ENCODE measurements around the gene TMEM106C. TPM values are rescaled to one million over a fixed set of nuclear protein-coding genes. Genes with fewer than 3 reads are reported as not detected.

TMEM106C gene
- total RNA-seq, 1 experiment from 2014 or later: 281 TPM

GRCh38 chr12:47972895-47973294 is 9.5 kb downstream of the TMEM106C start:
- no peaks in the 10 kb centered on the region for H3K27me3 Mint-ChIP-seq (ENCODE audit: insufficient read depth, unreplicated experiment)
- ChIA-PET POLR2A (no interaction called here), CTCF (no interaction called here)
- H3K9me3 Mint-ChIP-seq (ENCODE audit: unreplicated experiment): no peaks in the 10 kb centered on the region
- peaks cover 26% of the 10 kb centered on the region for H3K36me3 Mint-ChIP-seq (ENCODE audit: insufficient read depth, unreplicated experiment)
- no TSS peak for BruUV-seq (replicated peaks)
- intact Hi-C loops (cut with micrococcal nuclease; ENCODE audit: unreplicated experiment): no loop called here
- Histone ChIP-seq H3K4me3 (ENCODE audit: low read depth, low read length) (no peak overlapping the region), H3K4me1 (no peaks in the 10 kb centered on the region), H3K9me3 (no peaks in the 10 kb centered on the region), H3K27me3 (replicated peaks; ENCODE audit: control insufficient read depth, insufficient read depth, low read length) (no peaks in the 10 kb centered on the region), H3K36me3 (ENCODE audit: control insufficient read depth, insufficient read depth, low read length) (no peaks in the 10 kb centered on the region)
- no peaks in the 10 kb centered on the region for H3K4me1 Mint-ChIP-seq (ENCODE audit: low read depth, unreplicated experiment)
- no peak overlapping the region for H3K27ac Mint-ChIP-seq (ENCODE audit: unreplicated experiment)
- no peak for DNase-seq
- no peak overlapping the region for H3K4me3 Mint-ChIP-seq (ENCODE audit: unreplicated experiment)
- no peak for TF ChIP-seq CTCF (IDR thresholded peaks at IDR 0.05; ENCODE audit: insufficient read depth in 1 of 2, low read depth in 1 of 2, low read length in 1 of 2, severe bottlenecking in 1 of 2, unreplicated experiment in 1 of 2)

DNA sequence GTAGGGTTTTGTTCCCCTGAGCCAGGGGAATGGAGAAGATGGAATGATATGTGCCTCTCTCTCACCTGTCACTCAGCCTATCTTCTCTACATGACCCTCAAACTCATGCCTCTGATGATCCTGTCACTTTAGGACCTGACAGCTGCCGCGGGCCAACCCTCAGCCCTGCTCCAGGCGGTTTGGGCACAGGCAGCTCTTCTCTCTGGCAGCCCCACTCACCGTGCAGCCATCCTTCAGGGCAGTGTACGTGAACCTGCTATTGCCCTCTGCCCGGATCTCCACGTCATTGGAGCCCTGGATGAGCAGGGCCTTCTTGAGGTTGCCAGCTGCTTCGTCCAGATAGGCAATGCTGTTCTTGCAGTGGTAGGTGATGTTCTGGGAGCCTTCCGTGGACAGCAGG is 10.5 kb downstream of the TMEM106C start:
- CTCF ChIA-PET: no interaction called here
- Mint-ChIP-seq H3K4me3 (ENCODE audit: unreplicated experiment) (no peak overlapping the region), H3K4me1 (ENCODE audit: low read depth, unreplicated experiment) (no peaks in the 10 kb centered on the region), H3K36me3 (ENCODE audit: insufficient read depth, unreplicated experiment) (peaks cover 23% of the 10 kb centered on the region), H3K27ac (ENCODE audit: unreplicated experiment) (no peak overlapping the region), H3K27me3 (ENCODE audit: insufficient read depth, unreplicated experiment) (no peaks in the 10 kb centered on the region), H3K9me3 (ENCODE audit: unreplicated experiment) (no peaks in the 10 kb centered on the region)
- H3K4me1 ChIP-seq: no peaks in the 10 kb centered on the region
- POLR2A ChIA-PET: no interaction called here
- no peak for TF ChIP-seq CTCF (IDR thresholded peaks at IDR 0.05; ENCODE audit: insufficient read depth in 1 of 2, low read depth in 1 of 2, low read length in 1 of 2, severe bottlenecking in 1 of 2, unreplicated experiment in 1 of 2)
- intact Hi-C loops (cut with micrococcal nuclease; ENCODE audit: unreplicated experiment): no loop called here
- no TSS peak for BruUV-seq (replicated peaks)
- H3K27me3 ChIP-seq (replicated peaks; ENCODE audit: control insufficient read depth, insufficient read depth, low read length): no peaks in the 10 kb centered on the region
- DNase-seq: no peak
- H3K4me3 ChIP-seq (ENCODE audit: low read depth, low read length): no peak overlapping the region
- no peaks in the 10 kb centered on the region for H3K36me3 ChIP-seq (ENCODE audit: control insufficient read depth, insufficient read depth, low read length)
- no peaks in the 10 kb centered on the region for H3K9me3 ChIP-seq

GRCh38 chr12:47975036-47975620 is 11.7 kb downstream of the TMEM106C start:
- Mint-ChIP-seq H3K9me3 (ENCODE audit: unreplicated experiment) (no peaks in the 10 kb centered on the region), H3K36me3 (ENCODE audit: insufficient read depth, unreplicated experiment) (peaks cover 26% of the 10 kb centered on the region), H3K27ac (ENCODE audit: unreplicated experiment) (no peak overlapping the region), H3K27me3 (ENCODE audit: insufficient read depth, unreplicated experiment) (no peaks in the 10 kb centered on the region), H3K4me1 (ENCODE audit: low read depth, unreplicated experiment) (no peaks in the 10 kb centered on the region), H3K4me3 (ENCODE audit: unreplicated experiment) (no peak overlapping the region)
- Histone ChIP-seq H3K4me1 (no peaks in the 10 kb centered on the region), H3K27me3 (replicated peaks; ENCODE audit: control insufficient read depth, insufficient read depth, low read length) (no peaks in the 10 kb centered on the region), H3K9me3 (no peaks in the 10 kb centered on the region), H3K36me3 (ENCODE audit: control insufficient read depth, insufficient read depth, low read length) (no peaks in the 10 kb centered on the region), H3K4me3 (ENCODE audit: low read depth, low read length) (no peak overlapping the region)
- DNase-seq: no peak
- ChIA-PET POLR2A (no interaction called here), CTCF (no interaction called here)
- intact Hi-C loops (cut with micrococcal nuclease; ENCODE audit: unreplicated experiment): no loop called here
- no peak for TF ChIP-seq CTCF (IDR thresholded peaks at IDR 0.05; ENCODE audit: insufficient read depth in 1 of 2, low read depth in 1 of 2, low read length in 1 of 2, severe bottlenecking in 1 of 2, unreplicated experiment in 1 of 2)
- BruUV-seq (replicated peaks): no TSS peak
